Neuronal stem cell (in vitro differentiated cells): Measurements from ENCODE around the gene SPAG8.

Source experiments
- DNase-seq: peaks from one replicate; pipeline ENCODE4 v3.0.0-alpha.2; 2013; ENCODE audit warnings: low spot score
- H2AFZ ChIP-seq: one replicate; pipeline ENCODE4 v1.6.1; 2013; ENCODE audit warnings: mild to moderate bottlenecking, low read length, inconsistent platforms
- H2AK5ac ChIP-seq: 2 replicates; pipeline ENCODE4 v1.6.1; 2013; ENCODE audit warnings: low read depth, mild to moderate bottlenecking, inconsistent platforms, low read length, moderate library complexity, mixed read lengths
- H2BK120ac ChIP-seq: 2 replicates; pipeline ENCODE4 v1.6.1; 2013; ENCODE audit warnings: low read depth, mild to moderate bottlenecking, inconsistent platforms, low read length, moderate library complexity, mixed read lengths
- H2BK12ac ChIP-seq: one replicate; pipeline ENCODE4 v1.6.1; 2013; ENCODE audit warnings: low read length, inconsistent platforms
- H2BK15ac ChIP-seq: 2 replicates; pipeline ENCODE4 v1.6.1; 2013; ENCODE audit warnings: mild to moderate bottlenecking, low read length, inconsistent platforms, mixed read lengths
- H2BK5ac ChIP-seq: one replicate; pipeline ENCODE4 v1.6.1; 2013; ENCODE audit warnings: inconsistent platforms, mild to moderate bottlenecking, low read length, moderate library complexity
- H3K14ac ChIP-seq: one replicate; pipeline ENCODE4 v1.6.1; 2013; ENCODE audit warnings: low read length, inconsistent platforms
- H3K18ac ChIP-seq: 2 replicates; pipeline ENCODE4 v1.6.1; 2013; ENCODE audit warnings: low read length, inconsistent platforms
- H3K23ac ChIP-seq: 2 replicates; pipeline ENCODE4 v1.6.1; 2013; ENCODE audit warnings: low read depth, mild to moderate bottlenecking, mixed read lengths, low read length, inconsistent platforms; ENCODE audit not compliant: poor library complexity
- H3K27ac ChIP-seq: replicated peaks from 3 replicates; pipeline ENCODE4 v1.5.1; 2013; ENCODE audit warnings: low read length, inconsistent platforms
- H3K27me3 ChIP-seq, 3 experiments: 2 replicates each; pipeline ENCODE4 v1.6.1; 2013; ENCODE audit warnings: low read length in 3 of 3, mild to moderate bottlenecking in 2 of 3, inconsistent platforms in 1 of 3, low read depth in 1 of 3, mixed read lengths in 1 of 3, moderate library complexity in 1 of 3; ENCODE audit not compliant: control insufficient read depth in 3 of 3, insufficient read depth in 3 of 3
- H3K36me3 ChIP-seq, 2 donors: replicated peaks in 1 of 2; 2 replicates each; pipeline ENCODE4 v1.6.1; 2013; ENCODE audit warnings: low read length in 2 of 2; ENCODE audit not compliant: control insufficient read depth in 2 of 2, insufficient read depth in 2 of 2
- H3K4ac ChIP-seq: 2 replicates; pipeline ENCODE4 v1.6.1; 2013; ENCODE audit warnings: inconsistent platforms, mild to moderate bottlenecking, low read length, moderate library complexity
- H3K4me1 ChIP-seq, 2 donors: 1 replicate in 1 of 2; 2 replicates in 1 of 2; pipeline ENCODE4 v1.6.1; 2013; ENCODE audit warnings: low read length in 2 of 2, low read depth in 1 of 2; ENCODE audit not compliant: control insufficient read depth in 2 of 2, insufficient read depth in 1 of 2
- H3K4me2 ChIP-seq: one replicate; pipeline ENCODE4 v1.6.1; 2013; ENCODE audit warnings: mild to moderate bottlenecking, low read length, inconsistent platforms; ENCODE audit not compliant: insufficient read depth, poor library complexity, severe bottlenecking
- H3K4me3 ChIP-seq, 2 donors: 2 replicates each; pipeline ENCODE4 v1.5.1; 2013; ENCODE audit warnings: low read length in 2 of 2, mild to moderate bottlenecking in 2 of 2, inconsistent platforms in 1 of 2, moderate library complexity in 1 of 2
- H3K79me1 ChIP-seq: one replicate; pipeline ENCODE4 v1.6.1; 2013; ENCODE audit warnings: low read depth, mild to moderate bottlenecking, inconsistent platforms, low read length, moderate library complexity
- H3K9ac ChIP-seq: one replicate; pipeline ENCODE4 v1.6.1; 2013; ENCODE audit warnings: mild to moderate bottlenecking, low read depth, low read length, inconsistent platforms; ENCODE audit not compliant: poor library complexity
- H3K9me3 ChIP-seq, 2 donors: replicated peaks in 1 of 2; 2 replicates each; pipeline versions ENCODE3 to v1.6.1; 2013; ENCODE audit warnings: low read length in 2 of 2, mild to moderate bottlenecking in 2 of 2, inconsistent platforms in 1 of 2, low read depth in 1 of 2, mixed read lengths in 1 of 2, moderate library complexity in 1 of 2; ENCODE audit not compliant: control insufficient read depth in 2 of 2, insufficient read depth in 1 of 2
- H4K8ac ChIP-seq: one replicate; pipeline ENCODE4 v1.6.1; 2013; ENCODE audit warnings: low read depth, mild to moderate bottlenecking, inconsistent platforms, low read length, moderate library complexity
- H4K91ac ChIP-seq: one replicate; pipeline ENCODE4 v1.6.1; 2013; ENCODE audit warnings: low read length, low read depth, mild to moderate bottlenecking, inconsistent platforms; ENCODE audit not compliant: poor library complexity
- whole genome bisulfite sequencing, 2 donors: extraction: QIAGEN DNeasy Blood & Tissue Kit; methylation state at CpG; one replicate each; pipeline ENCODE4 v1.1.7; 2013; ENCODE audit warnings: missing lambda C conversion rate in 2 of 2, mixed read lengths in 1 of 2; ENCODE audit not compliant: insufficient read length in 2 of 2, insufficient replicate concordance in 1 of 2; ENCODE audit errors: extremely low coverage in 2 of 2; 5-methylcytosine and 5-hydroxymethylcytosine counted together

The SPAG8 gene

DNA sequence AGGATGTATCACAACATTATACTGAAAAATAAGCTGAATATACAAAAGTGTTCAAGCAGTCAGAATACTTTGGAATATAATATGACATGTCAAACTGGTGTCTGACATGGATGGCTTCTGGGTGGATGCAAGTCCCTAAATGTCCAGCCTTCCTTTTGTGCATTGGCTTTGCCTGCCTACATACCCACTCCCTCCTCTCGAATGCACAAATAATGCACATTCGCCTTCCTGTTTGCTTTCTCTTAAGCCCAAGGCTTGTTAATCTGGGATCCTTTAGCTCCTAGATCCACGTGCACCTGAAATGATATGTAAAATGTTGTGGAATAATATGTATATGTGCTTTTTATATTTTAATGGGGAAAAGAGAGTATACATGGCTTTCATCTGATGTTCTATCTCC, 33.6 kb downstream of the SPAG8 start:
- Histone ChIP-seq H3K36me3 (no peaks in the 10 kb centered on the region), H3K27me3 (no peaks in the 10 kb centered on the region), H2BK12ac (no peak overlapping the region), H3K4me1 (peaks cover 10 to 18% of the 10 kb centered on the region in 2 donors), H3K4ac (no peak overlapping the region), H3K23ac (no peak overlapping the region), H4K91ac (no peak overlapping the region), H2BK120ac (no peak overlapping the region), H4K8ac (no peak overlapping the region), H3K14ac (no peak overlapping the region), H2BK5ac (no peak overlapping the region), H3K18ac (no peak overlapping the region), H3K79me1 (no peaks in the 10 kb centered on the region), H3K27ac (no peak overlapping the region), H2AFZ (peak overlapping the region; percentile 39), H2BK15ac (no peak overlapping the region), H3K4me2 (no peak overlapping the region), H2AK5ac (no peak overlapping the region), H3K4me3 (no peak overlapping the region), H3K9ac (no peak overlapping the region), H3K9me3 (no peaks in the 10 kb centered on the region)
- no peak for DNase-seq
- WGBS, 2 donors, result no CpG with 5 or more reads among the region's 3 CpGs

DNA sequence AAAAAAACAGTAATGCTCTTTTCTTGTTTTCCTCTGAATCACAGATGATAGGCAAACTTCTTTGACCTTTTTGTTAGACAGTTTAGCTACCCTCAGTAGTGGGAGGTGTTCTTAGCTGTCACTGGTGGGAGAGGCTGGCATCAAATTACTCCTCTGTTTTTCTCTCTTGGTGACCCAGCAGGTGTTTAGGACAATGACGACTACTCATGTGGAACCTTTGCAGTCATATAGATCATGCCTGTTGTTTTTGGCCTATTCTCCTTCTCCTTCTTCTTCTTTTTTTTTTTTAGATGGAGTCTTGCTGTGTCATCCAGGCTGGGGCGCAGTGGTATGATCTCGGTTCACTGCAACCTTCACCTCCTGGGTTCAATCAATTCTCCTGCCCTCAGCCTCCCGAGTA, 36.0 kb downstream of the SPAG8 start:
- Histone ChIP-seq H3K79me1 (no peaks in the 10 kb centered on the region), H3K9me3 (no peaks in the 10 kb centered on the region), H2AFZ (no peak overlapping the region), H3K27ac (no peak overlapping the region), H3K4me1 (peaks cover 10 to 18% of the 10 kb centered on the region in 2 donors), H2BK15ac (no peak overlapping the region), H2BK12ac (no peak overlapping the region), H3K23ac (no peak overlapping the region), H4K8ac (no peak overlapping the region), H3K9ac (no peak overlapping the region), H3K14ac (no peak overlapping the region), H2BK5ac (no peak overlapping the region), H3K18ac (no peak overlapping the region), H4K91ac (no peak overlapping the region), H2AK5ac (no peak overlapping the region), H3K4me2 (no peak overlapping the region), H3K36me3 (peaks cover 0 to 2% of the 10 kb centered on the region in 2 donors), H2BK120ac (no peak overlapping the region), H3K4ac (no peak overlapping the region), H3K4me3 (no peak overlapping the region), H3K27me3 (peaks cover 0 to 4% (median 0%) of the 10 kb centered on the region in 3 experiments)
- no peak for DNase-seq
- WGBS, 2 donors, result no CpG with 5 or more reads among the region's 4 CpGs

DNA sequence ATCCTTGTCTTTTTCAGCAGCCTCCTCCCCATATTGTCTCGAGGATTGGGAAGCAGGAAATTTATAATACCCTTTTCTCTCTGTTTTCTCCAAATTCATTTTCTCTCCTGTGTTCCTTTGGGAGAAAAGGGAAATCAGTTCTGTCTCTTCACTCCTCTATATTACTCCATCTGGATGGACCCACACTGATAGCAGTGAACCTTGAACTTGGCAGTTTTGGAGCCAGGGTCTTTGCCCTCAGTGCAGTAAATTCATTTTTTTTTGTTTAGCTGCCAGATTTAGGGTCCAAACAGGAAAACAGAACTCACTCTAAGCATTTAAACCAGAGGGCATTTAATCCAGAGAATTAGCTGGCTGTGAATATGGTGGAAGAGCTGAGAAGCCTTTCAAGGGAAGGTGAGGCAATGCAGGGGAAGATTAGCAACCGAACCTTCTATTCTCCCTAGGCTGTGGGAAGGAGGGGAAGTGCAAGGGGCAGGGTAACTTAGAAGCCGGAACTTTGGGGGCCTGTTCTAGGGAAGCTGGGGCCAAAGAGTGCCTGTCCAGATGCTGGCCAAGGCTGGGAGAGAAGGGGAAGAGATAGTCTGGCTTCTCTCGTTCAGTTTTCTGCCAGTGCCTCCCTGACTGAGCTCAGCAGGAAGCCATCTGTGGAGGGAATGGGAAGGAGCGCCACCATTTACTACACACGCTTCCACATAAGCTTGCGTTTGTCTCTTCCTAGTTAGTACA, 37.0 kb downstream of the SPAG8 start:
- Histone ChIP-seq H3K79me1 (no peaks in the 10 kb centered on the region), H3K27ac (peak overlapping the region; percentile 13), H2BK12ac (no peak overlapping the region), H3K4me1 (peaks cover 10 to 18% of the 10 kb centered on the region in 2 donors), H3K9ac (no peak overlapping the region), H2AFZ (peak overlapping the region; percentile 80), H2BK5ac (no peak overlapping the region), H3K14ac (no peak overlapping the region), H4K8ac (no peak overlapping the region), H3K4ac (no peak overlapping the region), H4K91ac (no peak overlapping the region), H2AK5ac (no peak overlapping the region), H3K9me3 (no peaks in the 10 kb centered on the region), H3K27me3 (peaks cover 0 to 8% (median 0%) of the 10 kb centered on the region in 3 experiments), H3K36me3 (peaks cover 0 to 2% of the 10 kb centered on the region in 2 donors), H3K4me2 (no peak overlapping the region), H3K18ac (no peak overlapping the region), H2BK120ac (no peak overlapping the region), H2BK15ac (no peak overlapping the region), H3K4me3 (no peak overlapping the region), H3K23ac (no peak overlapping the region)
- DNase-seq, result no peak
- WGBS, 2 donors, result no CpG with 5 or more reads among the region's 7 CpGs

DNA sequence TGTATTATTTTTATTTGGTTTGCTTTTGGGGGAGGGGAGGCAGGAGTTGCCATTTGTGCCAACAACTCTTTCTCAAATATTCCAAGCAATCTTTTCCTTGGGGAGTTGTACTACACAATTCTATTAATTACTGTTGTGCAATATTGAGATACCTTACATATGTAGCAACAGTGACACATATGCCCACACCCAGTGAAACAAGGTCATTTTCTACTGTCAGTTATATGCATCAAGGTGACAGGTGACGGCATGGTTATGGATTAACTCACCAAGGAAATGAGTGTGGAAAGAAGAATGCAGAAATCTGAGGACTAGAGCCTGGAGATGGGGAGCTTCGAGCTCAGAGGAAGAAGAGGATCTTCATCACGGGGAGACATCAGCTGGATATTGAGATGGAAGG, 40.1 kb downstream of the SPAG8 start:
- no peak overlapping the region for H2BK5ac ChIP-seq
- H4K8ac ChIP-seq, result no peak overlapping the region
- H3K9me3 ChIP-seq, result no peaks in the 10 kb centered on the region
- H3K27ac ChIP-seq, result no peak overlapping the region
- no peak overlapping the region for H2BK120ac ChIP-seq
- H3K4me2 ChIP-seq, result no peak overlapping the region
- no peak overlapping the region for H3K4ac ChIP-seq
- H4K91ac ChIP-seq, result no peak overlapping the region
- DNase-seq, result no peak
- no CpG with 5 or more reads among the region's 3 CpGs for WGBS, 2 donors
- H2BK15ac ChIP-seq, result no peak overlapping the region
- no peak overlapping the region for H3K18ac ChIP-seq
- no peak overlapping the region for H2AK5ac ChIP-seq
- H3K4me3 ChIP-seq, result no peak overlapping the region
- peaks cover 0 to 2% of the 10 kb centered on the region in 2 donors for H3K36me3 ChIP-seq
- no peak overlapping the region for H3K23ac ChIP-seq
- H3K9ac ChIP-seq, result no peak overlapping the region
- peaks cover 3% of the 10 kb centered on the region for H3K79me1 ChIP-seq
- H2AFZ ChIP-seq, result no peak overlapping the region
- H2BK12ac ChIP-seq, result no peak overlapping the region
- peaks cover 10 to 15% of the 10 kb centered on the region in 2 donors for H3K4me1 ChIP-seq
- H3K14ac ChIP-seq, result no peak overlapping the region
- H3K27me3 ChIP-seq, result peaks cover 0 to 8% (median 0%) of the 10 kb centered on the region in 3 experiments
